HepG2 (cell line): ENCODE measurements around the gene TMEM178A. TPM values are rescaled to one million over a fixed set of nuclear protein-coding genes. Genes with fewer than 3 reads are reported as not detected.

Experiments
- ATAC-seq: fragments of 200-7000 bp; cut with Tn5 transposase; 3 replicates; pipeline ENCODE4 v1.9.1; 2020; ENCODE audit warnings: mild to moderate bottlenecking, moderate library complexity
- BruUV-seq: library from RNA; stranded (reverse); fragments of 400-500 nt; replicated peaks from 2 replicates; lab custom pipeline; 2021; lab: Mats Ljungman, UMichigan
- CTCF ChIA-PET: fragments of 300-600 bp; formaldehyde crosslinking; extraction: SDS; loops from one replicate; lab custom pipeline; 2021; ENCODE audit warnings: low total read pairs, inconsistent platforms, low intra/inter-chr PET ratio; lab: Yijun Ruan, JAX
- POLR2A ChIA-PET: fragments of 350-600 bp; sonication (Branson Sonifier 250); formaldehyde crosslinking; loops from one replicate; lab custom pipeline; 2020; ENCODE audit warnings: antibody characterized with exemption, inconsistent platforms; lab: Yijun Ruan, JAX
- DNase-seq: peaks from one replicate; pipeline ENCODE4 v3.0.0-alpha.2; 2015; ENCODE audit warnings: low spot score
- FAIRE-seq: peaks from 3 replicates; lab custom pipeline; 2011; peaks lifted over from hg19 to GRCh38; lab: Jason Lieb, UNC
- H2AFZ ChIP-seq: one replicate; pipeline ENCODE4 v1.6.1; 2011; ENCODE audit warnings: low read length, inconsistent platforms
- H3K27ac ChIP-seq: fragments of 300-600 bp; 3 replicates; pipeline ENCODE4 v1.8.0; 2011; ENCODE audit warnings: mixed run types, mild to moderate bottlenecking, mixed read lengths, low read length, inconsistent platforms; ENCODE audit not compliant: insufficient read depth; ENCODE audit errors: extremely low read length
- H3K27me3 ChIP-seq, 2 experiments: fragments of 200-600 bp in 1 of 2; 2 replicates in 1 of 2; 3 replicates in 1 of 2; pipeline versions ENCODE4 v1.6.0 to v1.8.0; 2011; ENCODE audit warnings: low read length in 2 of 2, mild to moderate bottlenecking in 2 of 2, moderate library complexity in 2 of 2, inconsistent platforms in 1 of 2; ENCODE audit not compliant: insufficient read depth in 2 of 2, control insufficient read depth in 1 of 2
- H3K36me3 ChIP-seq, 2 experiments: fragments of 200-600 bp in 1 of 2; replicated peaks in 1 of 2; 2 replicates in 1 of 2; 3 replicates in 1 of 2; pipeline versions ENCODE4 v1.5.1 to v1.8.0; 2011; ENCODE audit warnings: low read length in 2 of 2, inconsistent platforms in 1 of 2; ENCODE audit not compliant: insufficient read depth in 2 of 2, control insufficient read depth in 1 of 2
- H3K4me1 ChIP-seq: 2 replicates; pipeline ENCODE4 v1.5.1; 2012; ENCODE audit warnings: low read length, inconsistent platforms; ENCODE audit not compliant: insufficient read depth
- H3K4me2 ChIP-seq: 2 replicates; pipeline ENCODE4 v1.6.0; 2011; ENCODE audit warnings: low read depth, low read length, inconsistent platforms
- H3K4me3 ChIP-seq, 3 experiments: fragments of 200-600 bp in 1 of 3; sonication (generic), shearing (Covaris generic) in 1 of 3; replicated peaks in 1 of 3; 2 replicates each; pipeline ENCODE4 v1.5.1; 2011 to 2016; ENCODE audit warnings: low read length in 3 of 3, inconsistent platforms in 2 of 3, low read depth in 2 of 3, mild to moderate bottlenecking in 2 of 3, control low read depth in 1 of 3, mixed read lengths in 1 of 3; ENCODE audit not compliant: insufficient read depth in 1 of 3
- H3K79me2 ChIP-seq: one replicate; pipeline ENCODE4 v1.6.1; 2011; ENCODE audit warnings: low read length, inconsistent platforms; ENCODE audit not compliant: insufficient read depth
- H3K9ac ChIP-seq: 2 replicates; pipeline ENCODE4 v1.6.0; 2011; ENCODE audit warnings: mild to moderate bottlenecking, low read depth, low read length, inconsistent platforms; ENCODE audit not compliant: insufficient read depth
- H3K9me3 ChIP-seq: 2 replicates; pipeline ENCODE4 v1.5.1; 2012; ENCODE audit warnings: mild to moderate bottlenecking, low read length
- H4K20me1 ChIP-seq: 2 replicates; pipeline ENCODE4 v1.6.0; 2011; ENCODE audit warnings: inconsistent platforms, mild to moderate bottlenecking, low read length, moderate library complexity; ENCODE audit not compliant: insufficient read depth
- DNMT1 ChIP-seq: sonication (generic); formaldehyde crosslinking; IDR thresholded peaks from 2 replicates; pipeline ENCODE4 v1.5.1; 2020; ENCODE audit warnings: mild to moderate bottlenecking, missing genetic modification reagents
- FLYWCH1 ChIP-seq: sonication (generic); formaldehyde crosslinking; IDR thresholded peaks from 2 replicates; pipeline ENCODE4 v1.8.1; 2023; ENCODE audit warnings: mild to moderate bottlenecking, missing genetic modification reagents
- HOXA7 ChIP-seq: sonication (generic); formaldehyde crosslinking; IDR thresholded peaks from 2 replicates; pipeline ENCODE4 v1.8.1; 2022; ENCODE audit warnings: mild to moderate bottlenecking, missing genetic modification reagents, moderate library complexity
- JARID2 ChIP-seq: sonication (generic); formaldehyde crosslinking; IDR thresholded peaks from 2 replicates; pipeline ENCODE4 v1.8.1; 2023; ENCODE audit warnings: missing genetic modification reagents, inconsistent platforms; ENCODE audit not compliant: insufficient replicate concordance
- KLF6 ChIP-seq: IDR thresholded peaks from 2 replicates; pipeline ENCODE4 v1.8.0; 2016; ENCODE audit warnings: missing biosample characterization, missing genetic modification reagents
- MLXIP ChIP-seq: sonication (generic); formaldehyde crosslinking; IDR thresholded peaks from 2 replicates; pipeline ENCODE4 v1.9.0; 2021; ENCODE audit warnings: missing genetic modification reagents, borderline replicate concordance
- RBM22 ChIP-seq: fragments of 200-400 bp; formaldehyde crosslinking; optimal IDR thresholded peaks from 2 replicates; pipeline ENCODE3; 2017; ENCODE audit warnings: mild to moderate bottlenecking, low read length, moderate library complexity
- SMARCE1 ChIP-seq: fragments of 450-650 bp; IDR thresholded peaks from 2 replicates; pipeline ENCODE4 v1.6.1; 2017; ENCODE audit warnings: borderline replicate concordance
- ZMYM3 ChIP-seq: sonication (generic); formaldehyde crosslinking; IDR thresholded peaks from 2 replicates; pipeline ENCODE4 v1.5.1; 2020; ENCODE audit warnings: mild to moderate bottlenecking, missing genetic modification reagents
- ZNF569 ChIP-seq: sonication (generic); formaldehyde crosslinking; IDR thresholded peaks from 2 replicates; pipeline ENCODE4 v1.5.0; 2020; ENCODE audit warnings: mild to moderate bottlenecking, missing genetic modification reagents, moderate library complexity, borderline replicate concordance
- ZNF841 ChIP-seq: sonication (generic); formaldehyde crosslinking; IDR thresholded peaks from 2 replicates; pipeline ENCODE4 v1.8.1; 2023; ENCODE audit warnings: missing genetic modification reagents, borderline replicate concordance
- ZSCAN5A ChIP-seq: sonication (generic); formaldehyde crosslinking; IDR thresholded peaks from 2 replicates; pipeline ENCODE4 v1.8.0; 2022; ENCODE audit warnings: mild to moderate bottlenecking, missing genetic modification reagents, borderline replicate concordance
- in situ Hi-C: cut with HindIII; loops from 2 replicates; pipeline ENCODE4 v1.10.0; 2017; ENCODE audit warnings: low pct_unique_long_range_greater_than_20kb; ENCODE audit not compliant: extremely low pct_ligation_motif_present
- intact Hi-C: fragments of 100-400 bp; cut with micrococcal nuclease; formaldehyde crosslinking; loops from one replicate; pipeline ENCODE4 v1.10.0; 2022; ENCODE audit not compliant: unreplicated experiment
- polyA plus RNA-seq, 8 experiments: library from polyadenylated mRNA; depleted of rRNA in 3 of 8; stranded (reverse) in 7 of 8; unstranded in 1 of 8; fragments of >200 nt; fragmentation: Illumina TruSeq in 4 of 8; extraction: Trizol in 4 of 8; gene quantifications; 2 replicates each; pipeline versions ENCODE4 v1.2.1 to v1.2.3, GENCODE V29; 2011 to 2016; ENCODE audit warnings: low read depth in 4 of 8, missing spikeins in 1 of 8, mixed read lengths in 1 of 8; ENCODE audit not compliant: insufficient read depth in 1 of 8
- total RNA-seq, 5 experiments: library from RNA; depleted of rRNA; stranded (reverse); fragments of >200 nt; fragmentation: Illumina TruSeq; extraction: Trizol; gene quantifications; 2 replicates each; pipeline ENCODE4 v1.2.3, GENCODE V29; 2016; ENCODE audit warnings: low read depth in 1 of 5
- TF ChIP-seq, protein P1 (sequence below): sonication (generic); formaldehyde crosslinking; IDR thresholded peaks from 2 replicates; pipeline ENCODE4 v1.5.0; 2020; ENCODE audit warnings: missing genetic modification reagents, mild to moderate bottlenecking, borderline replicate concordance
- TF ChIP-seq, protein P2 (sequence below): sonication (generic); formaldehyde crosslinking; IDR thresholded peaks from 2 replicates; pipeline ENCODE4 v1.8.0; 2022; ENCODE audit warnings: low read depth, missing genetic modification reagents
- TF ChIP-seq, protein P3 (sequence below): sonication (generic); formaldehyde crosslinking; IDR thresholded peaks from 2 replicates; pipeline ENCODE4 v1.4.0; 2020; ENCODE audit warnings: missing genetic modification reagents

The TMEM178A gene
- total and polyA plus RNA-seq, 2 of the 13 experiments (the other 11 are each of a cell fraction or from before 2014, with no cell fraction given): 0.38 to 3.3 TPM

- TF ChIP-seq SMARCE1 (no peak), ZMYM3 (CRISPR knock-in tag) (no peak), FLYWCH1 (no peak)
- TF ChIP-seq, protein P1, sequence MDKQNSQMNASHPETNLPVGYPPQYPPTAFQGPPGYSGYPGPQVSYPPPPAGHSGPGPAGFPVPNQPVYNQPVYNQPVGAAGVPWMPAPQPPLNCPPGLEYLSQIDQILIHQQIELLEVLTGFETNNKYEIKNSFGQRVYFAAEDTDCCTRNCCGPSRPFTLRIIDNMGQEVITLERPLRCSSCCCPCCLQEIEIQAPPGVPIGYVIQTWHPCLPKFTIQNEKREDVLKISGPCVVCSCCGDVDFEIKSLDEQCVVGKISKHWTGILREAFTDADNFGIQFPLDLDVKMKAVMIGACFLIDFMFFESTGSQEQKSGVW (CRISPR knock-in tag): no peak
- TF ChIP-seq, protein P2, sequence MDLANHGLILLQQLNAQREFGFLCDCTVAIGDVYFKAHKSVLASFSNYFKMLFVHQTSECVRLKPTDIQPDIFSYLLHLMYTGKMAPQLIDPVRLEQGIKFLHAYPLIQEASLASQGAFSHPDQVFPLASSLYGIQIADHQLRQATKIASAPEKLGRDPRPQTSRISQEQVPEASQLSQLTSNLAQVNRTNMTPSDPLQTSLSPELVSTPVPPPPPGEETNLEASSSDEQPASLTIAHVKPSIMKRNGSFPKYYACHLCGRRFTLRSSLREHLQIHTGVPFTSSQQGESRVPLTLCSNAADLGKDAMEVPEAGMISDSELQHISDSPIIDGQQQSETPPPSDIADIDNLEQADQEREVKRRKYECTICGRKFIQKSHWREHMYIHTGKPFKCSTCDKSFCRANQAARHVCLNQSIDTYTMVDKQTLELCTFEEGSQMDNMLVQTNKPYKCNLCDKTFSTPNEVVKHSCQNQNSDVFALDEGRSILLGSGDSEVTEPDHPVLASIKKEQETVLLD (CRISPR knock-in tag): no peak
These were observed 47.2 kb downstream of the TMEM178A start (continued) for GRCh38 chr2:39712953-39713352.

DNA sequence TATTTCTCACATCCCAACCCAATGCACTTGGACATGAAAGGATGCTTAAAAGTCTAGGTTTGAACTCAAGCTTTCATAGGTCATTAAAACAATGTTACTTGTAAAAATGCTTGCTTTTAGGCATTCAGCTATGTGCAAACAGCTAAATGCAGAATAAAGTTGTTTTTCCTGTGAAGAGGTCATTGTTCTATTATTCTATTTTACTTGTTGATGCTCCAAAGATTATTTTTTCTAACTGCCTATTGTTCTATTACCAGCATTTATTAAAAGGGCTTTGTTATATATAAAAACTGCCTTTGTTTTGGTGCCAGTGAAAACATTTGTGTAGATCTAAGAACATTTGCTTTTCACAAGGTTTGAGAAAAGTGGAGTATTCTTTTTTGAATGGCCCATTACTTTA lies 49.4 kb downstream of the TMEM178A start:
- CTCF ChIA-PET: no interaction called here
- Histone ChIP-seq H3K4me2 (no peak overlapping the region), H4K20me1 (no peaks in the 10 kb centered on the region), H3K9me3 (no peaks in the 10 kb centered on the region), H3K4me3 (no peak overlapping the region), H3K27ac (no peak overlapping the region), H3K27me3 (peaks cover 2 to 36% of the 10 kb centered on the region in 2 experiments; a peak in 4 of 5 replicates), H3K79me2 (no peaks in the 10 kb centered on the region), H3K36me3 (no peaks in the 10 kb centered on the region), H3K4me1 (peaks cover 35% of the 10 kb centered on the region), H3K9ac (no peak overlapping the region), H2AFZ (no peak overlapping the region)
- intact Hi-C loops: no loop called here
- POLR2A ChIA-PET: no interaction called here
- FAIRE-seq (no peak), ATAC-seq (no peak), DNase-seq (no peak)
- in situ Hi-C loops: loop anchor here (5.0 kb wide), 1 partner anchor 203 kb away; no protein-coding TSS in a partner anchor
- BruUV-seq: no TSS peak
- TF ChIP-seq KLF6 (CRISPR knock-in tag) (no peak), DNMT1 (CRISPR knock-in tag) (no peak), MLXIP (CRISPR knock-in tag) (no peak), ZNF841 (no peak), RBM22 (no peak), HOXA7 (no peak), JARID2 (CRISPR knock-in tag) (no peak), ZNF569 (no peak), ZSCAN5A (no peak)
- TF ChIP-seq, protein P3, sequence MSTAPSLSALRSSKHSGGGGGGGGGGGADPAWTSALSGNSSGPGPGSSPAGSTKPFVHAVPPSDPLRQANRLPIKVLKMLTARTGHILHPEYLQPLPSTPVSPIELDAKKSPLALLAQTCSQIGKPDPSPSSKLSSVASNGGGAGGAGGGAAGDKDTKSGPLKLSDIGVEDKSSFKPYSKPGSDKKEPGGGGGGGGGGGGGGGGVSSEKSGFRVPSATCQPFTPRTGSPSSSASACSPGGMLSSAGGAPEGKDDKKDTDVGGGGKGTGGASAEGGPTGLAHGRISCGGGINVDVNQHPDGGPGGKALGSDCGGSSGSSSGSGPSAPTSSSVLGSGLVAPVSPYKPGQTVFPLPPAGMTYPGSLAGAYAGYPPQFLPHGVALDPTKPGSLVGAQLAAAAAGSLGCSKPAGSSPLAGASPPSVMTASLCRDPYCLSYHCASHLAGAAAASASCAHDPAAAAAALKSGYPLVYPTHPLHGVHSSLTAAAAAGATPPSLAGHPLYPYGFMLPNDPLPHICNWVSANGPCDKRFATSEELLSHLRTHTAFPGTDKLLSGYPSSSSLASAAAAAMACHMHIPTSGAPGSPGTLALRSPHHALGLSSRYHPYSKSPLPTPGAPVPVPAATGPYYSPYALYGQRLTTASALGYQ: no peak
